DMS53 treated with DMSO at 0.1 percent for 48 hours (cell line): Measurements from ENCODE around the gene FGGY.
"Not testable (repeated sequence)": the region's sequence is repeated elsewhere in the genome, so short reads cannot be mapped to it uniquely, and the experiment has no call there.

Experiments
- DNase-seq: peaks from one replicate; lab custom pipeline; 2025; ENCODE audit not compliant: unreplicated experiment; lab: John Stamatoyannopoulos, UW

Gene FGGY

GRCh38 chr1:59716832-59717231, 419.9 kb downstream of the FGGY start:
- no peak for DNase-seq

GRCh38 chr1:59718064-59718988, 421.4 kb downstream of the FGGY start:
- DNase-seq = no peak

- DNase-seq = no peak
Observed at GRCh38 chr1:59718989-59719360, 422.1 kb downstream of the FGGY start.

GRCh38 chr1:59720326-59721115, 423.6 kb downstream of the FGGY start:
- no peak for DNase-seq

GRCh38 chr1:59730302-59730701, 433.4 kb downstream of the FGGY start:
- no peak for DNase-seq

GRCh38 chr1:59730759-59731478, 434.0 kb downstream of the FGGY start:
- peak; percentile 78 for DNase-seq

GRCh38 chr1:59731591-59731990, 434.7 kb downstream of the FGGY start:
- DNase-seq = no peak

GRCh38 chr1:59732214-59732955, 435.5 kb downstream of the FGGY start:
- no peak for DNase-seq

GRCh38 chr1:59733443-59734141, 436.7 kb downstream of the FGGY start:
- no peak for DNase-seq

- DNase-seq = not testable (repeated sequence)
Observed at GRCh38 chr1:59735927-59736326, 439.0 kb downstream of the FGGY start.

GRCh38 chr1:59736744-59737143, 439.9 kb downstream of the FGGY start:
- DNase-seq = no peak

GRCh38 chr1:59737638-59738037, 440.7 kb downstream of the FGGY start:
- DNase-seq = no peak

GRCh38 chr1:59738152-59738551, 441.3 kb downstream of the FGGY start:
- DNase-seq = peak; percentile 63

- no peak for DNase-seq
Observed at GRCh38 chr1:59738591-59739015, 441.7 kb downstream of the FGGY start.

GRCh38 chr1:59739111-59739510, 442.2 kb downstream of the FGGY start:
- no peak for DNase-seq

- no peak for DNase-seq
Observed at GRCh38 chr1:59742526-59742925, 445.6 kb downstream of the FGGY start.

GRCh38 chr1:59743324-59744091, 446.6 kb downstream of the FGGY start:
- DNase-seq = no peak

- DNase-seq = no peak
Observed at GRCh38 chr1:59747420-59748024, 450.6 kb downstream of the FGGY start.

- DNase-seq = no peak
Observed at GRCh38 chr1:59748123-59748522, 451.2 kb downstream of the FGGY start.
